CD4-positive, alpha-beta T cell treated with Interleukin-6 at 100 ng/mL for 8 hours (primary cell): ENCODE results near the gene MPV17.
A peak's percentile ranks its signal among the peaks of the same experiment; 100 is the strongest.
"Not testable (repeated sequence)": the region's sequence is repeated elsewhere in the genome, so short reads cannot be mapped to it uniquely, and the experiment has no call there.

Source experiments
- DNase-seq: peaks from one replicate; pipeline ENCODE4 v3.0.0-alpha.2; 2020; ENCODE audit warnings: mixed read lengths, low spot score

The MPV17 gene

GRCh38 chr2:27323596-27324285 is 844 bp upstream of the MPV17 start:
- no peak for DNase-seq

DNA sequence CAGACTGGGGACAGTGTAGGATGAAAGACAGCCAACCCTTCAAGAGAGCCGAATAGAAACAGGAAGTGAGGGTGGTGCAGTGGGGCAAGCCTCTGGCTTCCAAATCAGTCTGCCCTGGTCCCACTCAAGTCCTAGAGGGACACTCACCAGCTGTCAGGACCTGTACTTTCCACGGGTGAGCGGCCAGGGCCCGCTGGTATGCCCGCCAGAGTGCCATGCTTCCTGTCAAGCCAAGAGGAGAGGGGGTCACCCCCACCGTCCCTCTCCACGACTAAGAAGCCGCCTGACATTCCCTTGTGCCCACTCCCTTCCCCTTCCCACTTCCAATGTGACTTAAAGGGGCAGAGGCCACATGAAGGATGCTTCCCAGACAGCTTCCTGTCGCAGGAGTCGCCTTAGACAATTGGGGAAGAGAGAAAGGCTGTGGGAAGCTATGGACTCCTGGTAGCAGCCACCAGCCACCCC is 564 bp downstream of the MPV17 start:
- no peak for DNase-seq

- DNase-seq = no peak
These were observed 1.8 kb downstream of the MPV17 start for GRCh38 chr2:27320958-27321543.

GRCh38 chr2:27319839-27320238 is 3.1 kb downstream of the MPV17 start:
- not testable (repeated sequence) for DNase-seq

DNA sequence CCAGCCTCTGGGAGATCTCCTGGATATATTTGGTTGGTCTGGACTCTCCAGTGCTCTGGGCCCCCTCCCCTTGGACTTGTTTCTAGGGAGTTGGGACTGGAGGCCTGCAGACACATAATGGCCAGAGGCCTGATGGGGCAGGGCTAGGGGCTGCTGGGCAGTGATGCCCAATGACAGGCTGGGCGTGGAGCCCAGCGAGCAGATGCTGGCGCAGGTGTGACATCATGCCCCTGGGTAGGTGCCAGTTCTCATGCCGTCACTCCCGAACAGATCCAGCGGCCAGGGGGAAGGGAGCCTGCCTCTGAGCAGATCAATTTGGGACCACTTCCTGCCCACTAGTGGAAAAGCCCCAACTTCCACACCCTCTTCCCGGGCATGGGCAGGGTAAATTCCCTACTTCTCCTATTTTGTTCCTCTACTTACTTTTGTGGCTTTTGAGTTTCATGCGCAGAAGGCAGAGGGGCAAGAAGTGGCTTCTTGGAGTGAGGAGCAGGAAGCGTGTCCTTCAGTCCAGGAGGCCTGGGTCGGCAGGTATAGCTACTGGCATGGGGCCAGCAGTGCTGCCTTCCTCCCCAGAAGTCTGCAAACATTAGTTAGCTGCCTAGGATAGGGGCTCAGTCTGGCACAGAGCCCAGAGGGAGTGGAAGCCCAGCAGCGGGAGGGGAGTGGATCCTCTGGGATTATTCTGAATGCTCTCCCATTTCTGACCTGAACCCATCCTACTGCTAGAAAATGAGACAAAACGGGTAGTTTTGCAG is 6.1 kb downstream of the MPV17 start:
- no peak for DNase-seq

DNA sequence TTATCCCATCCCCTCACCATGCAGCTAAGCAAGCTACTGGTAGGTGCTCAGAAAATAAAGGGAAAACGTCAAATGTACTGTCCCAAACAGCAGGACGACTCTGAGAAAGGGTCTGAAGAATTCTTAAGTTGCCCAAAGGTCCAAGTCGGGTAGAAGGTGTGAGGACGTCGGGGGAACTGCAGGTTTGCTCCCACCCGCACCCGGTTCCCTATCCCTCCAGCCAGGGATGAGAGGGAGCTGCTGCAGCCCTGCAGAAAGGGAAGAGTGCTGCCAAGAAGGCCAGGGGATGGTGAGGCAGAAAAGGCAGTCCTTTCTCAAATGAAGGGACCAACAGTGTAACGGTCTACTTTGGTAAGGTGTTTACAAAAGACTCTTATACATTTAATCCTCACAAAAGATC is 7.8 kb downstream of the MPV17 start:
- DNase-seq = no peak

DNA sequence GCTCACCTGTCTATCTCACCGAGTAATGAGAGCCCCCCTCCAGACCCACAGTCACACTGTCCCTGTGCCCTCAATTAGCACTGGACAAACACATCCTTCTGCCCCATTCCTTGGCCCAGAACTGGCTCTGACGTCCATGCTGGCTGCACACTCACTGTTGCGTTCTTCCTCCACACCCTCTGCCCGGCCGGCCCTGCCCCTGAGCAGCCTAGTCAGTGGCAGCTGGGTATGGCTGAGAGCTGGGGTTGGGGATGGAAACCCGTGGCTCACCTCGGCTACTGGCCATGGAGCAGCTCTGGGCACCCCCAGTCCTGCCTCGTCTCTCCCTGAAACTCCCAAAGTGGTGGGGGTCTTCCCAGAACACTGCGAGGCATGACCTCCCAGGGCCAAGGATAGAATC is 8.2 kb downstream of the MPV17 start:
- DNase-seq = no peak

GRCh38 chr2:27313882-27314645 is 8.8 kb downstream of the MPV17 start:
- DNase-seq = no peak

- DNase-seq = no peak
These were observed 10.7 kb downstream of the MPV17 start for GRCh38 chr2:27312152-27312551.

DNA sequence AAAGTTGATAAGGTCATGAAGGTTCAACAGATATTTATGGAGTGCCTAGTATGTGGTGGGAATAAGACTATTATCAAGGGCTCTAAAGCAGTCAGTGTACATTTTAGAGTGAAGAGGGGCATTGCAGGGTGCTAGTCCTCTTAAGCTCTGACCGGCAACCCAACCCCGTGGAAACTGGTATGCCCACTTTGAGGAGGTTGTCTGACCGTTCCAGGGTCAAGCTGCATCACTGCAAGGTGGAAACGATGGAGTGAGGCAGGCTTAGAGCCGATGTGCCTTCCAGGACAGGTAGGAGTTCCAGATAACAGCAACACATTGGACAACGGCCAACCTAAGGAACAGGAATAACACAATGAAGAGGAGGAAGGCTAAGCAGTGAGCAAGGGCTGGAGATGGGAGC is 13.2 kb downstream of the MPV17 start:
- no peak for DNase-seq

- no peak for DNase-seq
These were observed 14.5 kb downstream of the MPV17 start, which contains the start of gene UCN for GRCh38 chr2:27308359-27308881. TSS of gene UCN (minus strand) at chr2:27308445. CDS start at chr2:27307895, 550 bp downstream.

GRCh38 chr2:27307545-27308358 is 15.1 kb downstream of the MPV17 start:
- DNase-seq = no peak

DNA sequence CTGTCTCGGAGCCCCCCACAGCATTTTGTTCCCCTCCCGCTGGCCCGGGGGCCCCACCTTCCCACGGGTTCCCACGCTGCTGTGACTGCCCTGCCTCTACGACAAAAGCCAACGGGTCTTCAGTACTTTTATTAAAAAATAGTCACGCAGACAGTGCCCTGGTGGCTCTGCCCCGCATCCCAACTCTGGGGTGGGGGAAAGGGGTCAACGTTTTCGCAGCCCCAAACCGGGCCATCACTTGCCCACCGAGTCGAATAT is 15.7 kb downstream of the MPV17 start:
- no peak for DNase-seq

DNA sequence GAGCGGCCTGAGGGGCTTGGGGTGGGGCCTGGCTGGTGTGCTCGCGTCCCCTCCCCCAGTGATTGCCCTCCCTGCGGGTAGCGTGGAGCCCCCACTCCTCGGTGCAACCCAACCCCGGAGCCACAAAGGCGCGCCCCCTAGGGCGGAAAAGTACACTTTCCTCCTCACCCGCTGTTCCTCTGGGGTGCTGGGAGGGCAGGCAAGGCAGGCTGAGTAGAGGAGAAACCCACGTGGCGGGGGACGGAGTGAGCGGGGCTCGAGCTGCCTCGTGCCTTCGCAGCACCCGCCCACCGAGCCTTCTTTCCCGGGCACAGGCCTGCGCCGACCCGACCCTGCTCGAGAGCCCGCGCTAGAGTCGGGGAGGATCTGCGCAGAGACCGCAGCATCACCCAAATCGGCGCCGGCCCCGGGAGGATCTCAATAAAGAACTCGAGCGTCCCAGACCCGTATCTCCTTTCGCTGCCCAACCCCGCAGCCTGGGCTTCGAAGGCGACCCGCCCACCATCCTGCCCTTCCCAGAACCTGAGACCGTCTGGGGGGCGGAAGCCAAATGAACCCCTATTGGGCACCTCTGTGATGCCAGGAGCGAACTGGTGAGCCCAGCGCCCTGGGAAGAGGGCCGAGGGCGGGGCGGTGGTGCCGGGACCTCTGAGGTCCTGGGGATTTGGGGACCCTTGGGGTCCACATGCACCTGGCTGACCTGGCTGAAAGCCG is 16.2 kb downstream of the MPV17 start:
- DNase-seq = no peak

- no peak for DNase-seq
These were observed 16.8 kb downstream of the MPV17 start for GRCh38 chr2:27306136-27306535.

DNA sequence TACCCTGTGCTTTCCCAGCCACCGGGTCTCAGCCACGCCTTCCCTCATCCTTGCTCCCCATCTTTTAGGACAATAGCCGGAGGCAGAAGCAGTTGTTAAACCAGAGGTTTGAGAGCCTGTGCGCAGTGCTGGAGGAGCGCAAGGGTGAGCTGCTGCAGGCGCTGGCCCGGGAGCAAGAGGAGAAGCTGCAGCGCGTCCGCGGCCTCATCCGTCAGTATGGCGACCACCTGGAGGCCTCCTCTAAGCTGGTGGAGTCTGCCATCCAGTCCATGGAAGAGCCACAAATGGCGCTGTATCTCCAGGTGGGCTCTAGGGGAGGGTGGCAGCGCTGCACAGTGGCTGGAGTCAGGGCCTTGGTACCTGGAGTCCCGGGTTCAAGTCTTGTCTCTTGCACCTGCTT is 17.4 kb downstream of the MPV17 start:
- DNase-seq = no peak

DNA sequence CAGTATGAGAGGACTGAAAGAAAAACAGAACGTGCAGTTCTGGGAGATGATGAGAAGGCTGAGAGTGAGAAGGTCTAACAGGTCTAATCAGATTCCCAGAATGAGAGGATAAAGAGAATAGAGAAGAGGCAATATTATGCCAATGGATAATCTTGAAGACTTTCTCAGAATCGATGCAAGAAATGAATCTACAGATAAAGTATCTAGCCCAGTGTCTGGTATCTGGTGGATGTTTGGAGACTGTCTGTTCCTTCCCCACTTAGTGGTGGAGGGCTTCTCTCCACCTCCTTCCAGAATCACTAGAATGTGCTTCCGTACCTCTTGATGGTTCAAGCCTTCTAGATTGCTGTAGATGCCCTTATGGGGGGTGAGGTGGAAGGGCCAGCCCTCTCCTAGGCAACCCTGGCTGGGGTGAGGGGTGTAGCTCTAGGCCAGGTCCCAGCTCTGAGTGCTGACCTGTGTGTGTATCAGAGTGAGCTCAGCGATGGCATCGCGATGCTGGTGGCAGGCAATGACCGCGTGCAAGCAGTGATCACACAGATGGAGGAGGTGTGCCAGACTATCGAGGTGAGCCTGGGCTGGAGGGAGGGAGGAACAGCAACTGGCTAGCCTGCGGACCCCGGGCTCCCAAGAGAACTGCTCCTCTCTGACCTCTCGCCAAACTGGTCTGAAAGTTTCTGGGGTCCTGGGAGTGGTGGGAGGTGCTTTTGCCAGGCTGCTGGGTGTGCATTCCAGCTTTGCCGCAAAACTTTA is 18.2 kb downstream of the MPV17 start:
- no peak for DNase-seq

GRCh38 chr2:27303093-27304025 is 19.5 kb downstream of the MPV17 start:
- DNase-seq = peak; percentile 54

GRCh38 chr2:27300606-27301005 is 22.3 kb downstream of the MPV17 start:
- DNase-seq = not testable (repeated sequence)
